ENCODE measurements around the gene KLF6.

Gene KLF6

GRCh38 chr10:3785251-3785850 lies 342 bp upstream of the KLF6 start:
- TF ChIP-seq POLR2A (IDR thresholded peaks at IDR 0.05; ENCODE audit: low read depth, low read length) (peak; percentile 96), PAX5 (IDR thresholded peaks at IDR 0.05; ENCODE audit: insufficient read depth, low read length, severe bottlenecking) (peak; percentile 89), SPI1 (IDR thresholded peaks at IDR 0.05; ENCODE audit: low read depth, low read length) (no peak), POLR2AphosphoS5 (IDR thresholded peaks at IDR 0.05; ENCODE audit: low read depth, low read length) (peak; percentile 89; the same call in 1 of the 2 replicates), TAF1 (IDR thresholded peaks at IDR 0.05; ENCODE audit: low read depth, low read length) (peak; percentile 92), POU2F2 (IDR thresholded peaks at IDR 0.05; ENCODE audit: low read depth, low read length) (peak; percentile 86; the same call in 1 of the 2 replicates)
- FAIRE-seq (peak; percentile 92), DNase-seq (ENCODE audit: insufficient read length, low spot score) (peak; percentile 97)

GRCh38 chr10:3783682-3784432 lies 1.2 kb downstream of the KLF6 start:
- DNase-seq (ENCODE audit: insufficient read length, low spot score) (no peak), FAIRE-seq (no peak)

GRCh38 chr10:3783316-3783681 lies 1.7 kb downstream of the KLF6 start:
- peak; percentile 69 for FAIRE-seq
- TF ChIP-seq TAF1 (IDR thresholded peaks at IDR 0.05; ENCODE audit: low read depth, low read length) (peak; percentile 76; the same call in 1 of the 2 replicates), POU2F2 (IDR thresholded peaks at IDR 0.05; ENCODE audit: low read depth, low read length) (peak; percentile 71), POLR2A (IDR thresholded peaks at IDR 0.05; ENCODE audit: low read depth, low read length) (peak; percentile 88), PAX5 (IDR thresholded peaks at IDR 0.05; ENCODE audit: insufficient read depth, low read length, severe bottlenecking) (no peak), SPI1 (IDR thresholded peaks at IDR 0.05; ENCODE audit: low read depth, low read length) (no peak), POLR2AphosphoS5 (IDR thresholded peaks at IDR 0.05; ENCODE audit: low read depth, low read length) (peak; percentile 75)
- no peak for DNase-seq (ENCODE audit: insufficient read length, low spot score)

More at GRCh38 chr10:3783682-3784432, 1.2 kb downstream of the KLF6 start:
- TF ChIP-seq TAF1 (IDR thresholded peaks at IDR 0.05; ENCODE audit: low read depth, low read length) = peak; percentile 38; the same call in 1 of the 2 replicates
- no peak; the same call in 1 of the 2 replicates for TF ChIP-seq POLR2AphosphoS5 (IDR thresholded peaks at IDR 0.05; ENCODE audit: low read depth, low read length)
- TF ChIP-seq POLR2A (IDR thresholded peaks at IDR 0.05; ENCODE audit: low read depth, low read length) = peak; percentile 34; the same call in 1 of the 2 replicates

- 0 out of 2 replicates have a peak, but pooled peaks have one; percentile 40 for TF ChIP-seq POU2F2 (IDR thresholded peaks at IDR 0.05; ENCODE audit: low read depth, low read length)
- TF ChIP-seq SPI1 (IDR thresholded peaks at IDR 0.05; ENCODE audit: low read depth, low read length) = no peak
- no peak for TF ChIP-seq TAF1 (IDR thresholded peaks at IDR 0.05; ENCODE audit: low read depth, low read length)
- no peak for TF ChIP-seq PAX5 (IDR thresholded peaks at IDR 0.05; ENCODE audit: insufficient read depth, low read length, severe bottlenecking)
- no peak; the same call in 1 of the 2 replicates for TF ChIP-seq POLR2AphosphoS5 (IDR thresholded peaks at IDR 0.05; ENCODE audit: low read depth, low read length)
- TF ChIP-seq POLR2A (IDR thresholded peaks at IDR 0.05; ENCODE audit: low read depth, low read length) = peak; percentile 51
- DNase-seq (ENCODE audit: insufficient read length, low spot score) (no peak), FAIRE-seq (peak; percentile 23)
These were observed 2.3 kb downstream of the KLF6 start for GRCh38 chr10:3782451-3783315.

GRCh38 chr10:3782146-3782450 lies 2.9 kb downstream of the KLF6 start:
- FAIRE-seq (no peak), DNase-seq (ENCODE audit: insufficient read length, low spot score) (no peak)
- TF ChIP-seq SPI1 (IDR thresholded peaks at IDR 0.05; ENCODE audit: low read depth, low read length) = no peak
- no peak for TF ChIP-seq POU2F2 (IDR thresholded peaks at IDR 0.05; ENCODE audit: low read depth, low read length)
- TF ChIP-seq PAX5 (IDR thresholded peaks at IDR 0.05; ENCODE audit: insufficient read depth, low read length, severe bottlenecking) = no peak
- TF ChIP-seq POLR2AphosphoS5 (IDR thresholded peaks at IDR 0.05; ENCODE audit: low read depth, low read length) = no peak
- TF ChIP-seq TAF1 (IDR thresholded peaks at IDR 0.05; ENCODE audit: low read depth, low read length) = no peak
- TF ChIP-seq POLR2A (IDR thresholded peaks at IDR 0.05; ENCODE audit: low read depth, low read length) = no peak

- DNase-seq (ENCODE audit: insufficient read length, low spot score) (no peak), FAIRE-seq (no peak)
- peak; percentile 54 for TF ChIP-seq SPI1 (IDR thresholded peaks at IDR 0.05; ENCODE audit: low read depth, low read length)
- TF ChIP-seq POLR2AphosphoS5 (IDR thresholded peaks at IDR 0.05; ENCODE audit: low read depth, low read length) = peak; percentile 36
- no peak for TF ChIP-seq TAF1 (IDR thresholded peaks at IDR 0.05; ENCODE audit: low read depth, low read length)
These were observed 3.4 kb downstream of the KLF6 start for GRCh38 chr10:3781468-3782145.

GRCh38 chr10:3780771-3781467 lies 4.1 kb downstream of the KLF6 start:
- FAIRE-seq (no peak), DNase-seq (ENCODE audit: insufficient read length, low spot score) (no peak)
- TF ChIP-seq TAF1 (IDR thresholded peaks at IDR 0.05; ENCODE audit: low read depth, low read length) (no peak), POU2F2 (IDR thresholded peaks at IDR 0.05; ENCODE audit: low read depth, low read length) (no peak), PAX5 (IDR thresholded peaks at IDR 0.05; ENCODE audit: insufficient read depth, low read length, severe bottlenecking) (no peak), POLR2AphosphoS5 (IDR thresholded peaks at IDR 0.05; ENCODE audit: low read depth, low read length) (no peak), POLR2A (IDR thresholded peaks at IDR 0.05; ENCODE audit: low read depth, low read length) (no peak; the same call in 1 of the 2 replicates), SPI1 (IDR thresholded peaks at IDR 0.05; ENCODE audit: low read depth, low read length) (no peak)

- DNase-seq (ENCODE audit: insufficient read length, low spot score) (no peak), FAIRE-seq (no peak)
- 0 out of 2 replicates have a peak, but pooled peaks have one; percentile 22 for TF ChIP-seq TAF1 (IDR thresholded peaks at IDR 0.05; ENCODE audit: low read depth, low read length)
- TF ChIP-seq POU2F2 (IDR thresholded peaks at IDR 0.05; ENCODE audit: low read depth, low read length) = no peak
- TF ChIP-seq POLR2A (IDR thresholded peaks at IDR 0.05; ENCODE audit: low read depth, low read length) = peak; percentile 58
- TF ChIP-seq PAX5 (IDR thresholded peaks at IDR 0.05; ENCODE audit: insufficient read depth, low read length, severe bottlenecking) = no peak
- peak; percentile 66; the same call in 1 of the 2 replicates for TF ChIP-seq POLR2AphosphoS5 (IDR thresholded peaks at IDR 0.05; ENCODE audit: low read depth, low read length)
- TF ChIP-seq SPI1 (IDR thresholded peaks at IDR 0.05; ENCODE audit: low read depth, low read length) = no peak
These were observed 4.8 kb downstream of the KLF6 start for GRCh38 chr10:3780021-3780770.
